Activated T-helper 1 cell treated with Interleukin-2 at 50 U/mL for 16 hours (primary cell): ENCODE results near the gene KCNJ2.

Experiments used
- DNase-seq: peaks from one replicate; pipeline ENCODE4 v3.0.0-alpha.2; 2020; ENCODE audit warnings: low read depth

Gene KCNJ2

DNA sequence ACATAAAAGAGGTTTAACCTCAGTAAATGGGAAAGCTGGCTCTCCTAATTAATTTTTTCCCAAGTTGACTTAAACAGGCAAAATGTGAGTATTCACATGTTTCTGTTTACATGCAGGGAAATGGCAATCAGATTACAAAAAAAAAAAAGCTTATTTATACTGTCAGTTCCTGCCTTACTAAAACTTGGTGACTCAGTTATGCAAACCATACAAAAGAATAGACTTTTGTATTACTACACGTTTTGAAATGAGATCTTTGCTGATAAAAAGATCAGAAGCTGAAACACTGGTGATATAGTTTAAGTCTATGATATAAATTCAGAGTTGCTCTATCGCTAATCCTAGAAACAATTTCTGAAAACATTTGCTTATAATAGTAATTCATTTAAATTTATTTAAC lies 9.4 kb upstream of the KCNJ2 start:
- DNase-seq = no peak

DNA sequence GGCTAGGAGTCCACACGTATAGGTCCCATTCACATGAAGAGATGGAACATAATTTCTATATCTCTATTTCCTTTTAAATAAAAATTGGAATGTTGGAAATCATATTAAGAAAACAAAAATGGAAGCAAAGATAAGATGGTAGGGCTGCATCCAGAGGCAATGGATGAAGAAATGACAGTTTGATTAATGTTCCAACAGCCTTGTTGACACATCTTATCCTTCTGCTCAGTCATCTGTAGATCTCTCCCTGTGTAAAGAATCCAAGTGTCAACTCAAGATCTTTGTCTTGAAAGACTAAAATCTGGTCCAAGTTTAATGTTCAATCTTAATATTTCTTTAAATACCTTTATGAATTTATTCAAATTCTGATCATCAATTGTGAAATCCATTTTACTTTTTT lies 7.8 kb upstream of the KCNJ2 start:
- DNase-seq = no peak

DNA sequence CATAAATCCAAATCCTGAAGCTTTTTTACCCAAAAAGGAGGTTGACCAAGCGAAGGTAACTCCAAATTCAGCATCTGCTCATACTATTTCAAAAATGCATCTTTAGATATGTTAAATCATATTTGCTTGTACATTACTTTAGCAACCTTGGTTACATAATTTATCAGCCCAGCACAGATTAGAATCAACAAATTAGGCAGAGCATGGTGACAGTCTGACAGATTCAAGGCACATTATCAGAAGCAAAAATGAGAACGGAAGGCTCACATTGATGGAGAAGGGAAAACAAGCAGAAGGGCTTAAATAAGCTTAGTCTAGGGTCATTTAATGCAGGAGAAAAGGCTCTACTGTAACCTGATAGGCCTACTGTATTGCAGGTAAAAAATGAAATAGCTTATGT lies 3.9 kb upstream of the KCNJ2 start:
- no peak for DNase-seq

DNA sequence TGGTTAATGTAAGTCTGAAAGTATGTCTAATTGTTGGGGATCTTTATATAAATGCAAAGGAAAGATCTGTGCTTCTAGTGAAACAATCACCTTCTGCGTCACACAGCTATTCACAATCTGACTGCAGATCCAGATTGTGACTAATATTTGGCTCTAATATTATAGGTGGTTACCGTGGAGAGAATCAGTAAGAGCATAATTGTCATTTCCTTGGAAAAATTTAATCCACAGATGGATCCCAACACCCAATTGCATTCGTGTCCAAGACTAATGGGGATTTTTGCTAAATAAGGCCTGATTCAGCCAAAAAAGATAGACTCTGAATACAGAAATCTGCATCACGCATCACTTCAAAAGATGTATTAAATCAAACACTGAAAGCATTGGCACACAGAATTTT lies 2.7 kb upstream of the KCNJ2 start:
- no peak for DNase-seq

DNA sequence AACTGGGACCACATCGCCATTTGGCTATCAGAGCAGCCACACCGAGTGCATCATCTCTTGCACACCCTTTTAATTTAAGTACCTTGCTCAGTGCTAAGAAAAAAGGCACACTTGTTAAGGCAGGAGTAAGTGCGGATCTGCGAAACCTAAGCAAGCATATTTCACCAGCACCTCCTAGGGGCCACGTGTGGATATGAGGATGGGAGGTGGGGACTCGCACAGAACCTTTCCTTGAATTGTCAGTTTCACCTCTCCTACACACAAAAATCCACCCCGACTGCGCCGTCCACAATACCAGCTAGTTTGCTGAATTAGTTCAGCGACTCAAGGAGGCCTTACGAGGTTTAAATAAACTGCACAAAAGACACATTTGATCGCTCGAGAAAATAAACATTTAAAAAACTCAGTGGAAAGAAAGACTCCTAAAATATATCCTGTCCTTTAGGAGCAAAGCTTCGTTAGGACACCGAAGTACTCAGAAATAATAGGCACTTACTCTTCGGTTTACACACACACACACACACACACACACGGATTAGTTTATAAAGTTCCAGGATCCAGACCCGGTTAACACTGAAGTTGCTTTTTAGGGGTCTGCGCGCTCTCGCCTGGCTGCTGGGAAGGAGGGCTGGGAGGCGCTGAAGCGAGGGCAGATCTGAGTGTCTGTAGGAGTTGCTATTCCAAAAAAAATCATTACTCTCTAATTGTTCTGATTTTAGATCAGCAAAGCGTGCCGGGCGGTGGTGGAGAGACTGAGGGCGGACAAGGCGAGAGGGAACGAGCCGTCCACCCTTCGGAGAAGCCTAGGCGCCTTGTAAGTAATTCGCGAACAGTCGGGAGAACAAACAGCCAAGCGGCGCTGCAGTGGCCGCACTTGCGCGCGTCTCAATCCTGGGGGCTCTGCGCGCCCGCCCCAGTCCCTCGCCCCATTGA lies 1.0 kb upstream of the KCNJ2 start:
- DNase-seq = no peak

DNA sequence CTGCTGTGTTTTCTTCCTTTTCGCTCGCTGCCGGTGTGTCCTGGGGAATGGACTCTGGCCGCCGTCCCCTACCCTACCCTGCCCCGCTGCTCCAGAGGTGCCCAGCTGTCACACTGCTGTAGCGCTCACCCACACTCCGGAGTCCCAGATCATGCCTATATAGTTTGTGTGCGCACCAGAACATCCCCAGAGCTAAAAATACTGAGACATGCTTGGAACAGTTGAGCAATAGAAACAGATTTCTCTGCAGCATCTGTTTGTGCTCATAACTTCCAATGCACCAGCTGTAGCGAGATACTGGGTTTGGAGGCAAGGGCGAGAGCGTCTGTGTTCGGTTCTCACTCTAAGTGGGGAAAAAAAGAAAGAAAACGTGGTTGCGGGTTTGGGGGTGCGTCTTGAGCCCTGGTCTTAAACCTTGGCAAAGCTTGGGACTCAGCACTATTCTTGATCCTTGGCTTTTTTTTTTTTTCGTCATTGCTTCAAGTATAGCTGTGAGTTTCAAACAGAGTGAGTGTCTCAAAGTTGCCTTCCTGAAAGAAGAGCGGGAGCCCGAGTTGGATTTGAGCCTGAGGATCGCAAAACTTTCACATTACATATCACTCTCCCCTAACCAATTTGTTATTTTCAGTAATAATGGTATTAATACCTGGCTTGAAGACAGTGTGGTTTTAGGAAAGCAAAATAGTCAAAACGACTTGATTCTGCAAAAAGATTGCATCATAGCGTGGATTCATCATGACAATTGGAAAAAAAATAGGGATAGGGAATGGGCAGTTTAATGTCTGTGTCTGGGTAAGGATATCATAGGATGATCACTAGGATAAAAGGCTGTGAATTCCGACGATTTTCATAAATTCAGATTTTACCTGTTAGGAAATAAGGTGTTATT lies 621 bp downstream of the KCNJ2 start:
- DNase-seq = no peak

DNA sequence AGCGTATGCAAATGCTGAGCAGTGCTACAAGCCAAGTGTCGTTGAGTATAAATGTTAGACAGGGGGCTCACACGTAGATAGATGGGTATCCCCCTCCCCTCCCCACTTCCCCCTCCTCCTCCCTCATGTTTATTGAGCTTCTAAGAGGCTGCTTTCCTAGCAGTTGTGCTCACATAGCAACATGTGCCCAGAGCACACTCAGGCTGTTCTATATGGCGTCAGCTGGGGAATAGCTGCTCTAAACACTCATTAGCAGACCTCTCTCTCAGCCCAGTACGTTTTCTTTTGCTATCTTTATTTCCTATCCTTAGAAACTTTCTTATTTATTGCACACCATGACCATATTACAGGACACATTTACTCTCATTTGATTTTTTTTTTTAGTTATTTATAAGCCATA lies 1.8 kb downstream of the KCNJ2 start:
- DNase-seq = no peak

DNA sequence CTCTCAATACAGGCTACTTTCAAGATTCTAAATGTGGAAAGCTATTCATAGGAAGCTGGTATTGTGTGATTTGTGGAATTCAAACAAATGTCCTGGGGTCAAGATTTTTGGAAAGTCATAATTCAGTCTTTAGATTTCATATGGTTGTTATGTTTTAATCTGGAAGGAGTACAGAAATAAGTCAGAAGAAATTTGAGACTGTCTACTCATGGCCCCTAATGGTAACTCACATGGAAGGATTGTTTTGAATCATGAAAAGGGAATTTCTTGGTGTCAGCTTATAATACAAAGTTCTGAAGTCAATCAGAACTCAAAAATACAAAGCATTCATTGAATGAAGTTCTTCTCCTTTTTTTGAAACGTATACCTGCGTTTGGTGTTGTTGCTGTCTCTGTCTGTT lies 3.1 kb downstream of the KCNJ2 start:
- DNase-seq = no peak

DNA sequence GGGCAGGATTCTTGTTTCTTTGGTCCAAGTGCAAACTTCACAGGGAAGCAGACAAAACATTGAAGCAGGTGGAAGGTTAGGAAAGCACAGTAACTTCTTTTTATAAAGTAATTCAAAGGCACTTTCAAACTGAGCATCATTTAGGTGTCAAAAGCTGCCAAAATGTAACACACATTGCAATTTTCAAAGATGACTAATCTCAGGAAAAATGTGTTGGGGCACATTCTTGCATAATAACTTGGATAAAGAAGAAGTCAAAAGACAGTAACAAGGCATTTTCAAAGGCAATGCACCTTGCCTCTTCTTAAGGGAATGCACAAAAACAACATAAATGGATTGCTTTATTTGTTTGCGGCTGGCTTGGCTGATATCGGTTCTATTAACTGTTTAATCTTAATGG lies 3.6 kb downstream of the KCNJ2 start:
- no peak for DNase-seq

DNA sequence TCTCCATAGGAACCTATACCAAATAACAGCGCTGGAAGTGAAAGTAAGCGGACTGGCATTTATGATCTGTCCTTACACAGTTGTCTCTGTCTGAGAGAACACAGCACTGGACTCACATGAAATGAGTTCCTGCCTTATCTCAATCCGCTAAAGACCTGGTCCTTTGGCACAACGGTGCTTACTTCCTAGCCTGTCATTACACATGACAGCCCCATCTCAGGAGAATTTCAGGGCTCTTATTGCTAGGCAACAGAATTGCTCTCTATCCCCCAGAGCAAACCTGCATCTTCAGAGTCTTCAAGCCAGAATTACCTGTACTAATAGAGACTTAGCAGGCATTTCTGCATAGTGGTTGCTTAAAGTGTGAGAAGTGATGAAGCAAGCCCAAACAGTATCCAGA lies 4.3 kb downstream of the KCNJ2 start:
- DNase-seq = no peak

DNA sequence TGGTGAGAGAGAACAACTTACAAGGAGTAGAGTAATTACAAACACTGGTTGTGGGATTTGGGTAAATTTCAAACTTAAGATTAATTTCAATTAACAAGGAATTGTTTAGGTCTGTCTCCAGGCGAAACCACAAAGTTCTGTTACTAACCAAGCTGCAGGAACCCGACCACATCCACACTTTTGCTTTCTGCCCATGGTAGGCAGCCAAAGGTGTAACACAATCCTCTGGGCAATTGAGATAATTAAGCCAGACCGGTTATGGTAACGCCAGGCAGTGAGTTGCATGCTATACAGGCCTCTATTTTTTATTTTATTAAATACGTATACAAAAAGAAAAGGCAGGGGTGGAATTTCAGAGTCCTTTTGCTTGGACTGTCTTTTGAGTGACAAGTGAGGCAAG lies 12.0 kb downstream of the KCNJ2 start:
- DNase-seq = no peak

DNA sequence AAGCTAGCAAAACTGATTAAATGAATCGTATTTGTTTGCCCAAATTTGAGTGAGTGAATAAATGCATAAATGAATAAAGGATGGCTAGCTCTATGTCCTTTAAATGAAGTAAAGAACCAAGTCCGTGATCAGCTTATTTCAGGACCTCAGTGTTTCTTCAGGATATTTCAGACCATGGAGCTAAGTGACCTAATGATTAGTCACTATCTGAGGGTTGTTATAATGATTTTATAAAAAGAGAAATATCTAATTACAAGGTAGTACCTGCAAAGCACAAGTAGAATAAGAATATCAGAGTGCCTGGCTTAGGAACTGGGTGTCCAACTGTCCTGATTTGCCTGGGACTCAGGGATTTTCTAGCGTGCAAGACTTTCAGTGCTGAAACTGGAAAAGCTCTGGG lies 12.5 kb downstream of the KCNJ2 start:
- no peak for DNase-seq

DNA sequence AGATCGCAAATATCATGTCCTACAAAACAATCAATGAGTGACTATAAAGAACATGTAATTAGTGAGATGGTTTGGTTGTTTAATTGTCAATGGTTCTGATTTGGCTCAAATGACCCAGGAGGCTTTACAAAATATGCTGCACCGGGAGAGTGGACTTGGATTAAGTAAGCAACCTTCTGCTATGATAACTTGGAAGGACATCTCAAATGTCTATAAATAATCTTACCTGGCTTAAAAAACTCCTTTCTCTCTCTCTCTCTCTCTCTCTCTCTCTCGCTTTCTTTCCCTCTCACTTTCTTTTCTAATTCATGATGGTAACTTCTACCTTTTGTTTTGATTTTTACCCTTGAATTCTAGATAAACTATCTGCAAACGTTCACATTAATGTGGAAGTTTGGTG lies 14.2 kb downstream of the KCNJ2 start:
- DNase-seq = no peak

DNA sequence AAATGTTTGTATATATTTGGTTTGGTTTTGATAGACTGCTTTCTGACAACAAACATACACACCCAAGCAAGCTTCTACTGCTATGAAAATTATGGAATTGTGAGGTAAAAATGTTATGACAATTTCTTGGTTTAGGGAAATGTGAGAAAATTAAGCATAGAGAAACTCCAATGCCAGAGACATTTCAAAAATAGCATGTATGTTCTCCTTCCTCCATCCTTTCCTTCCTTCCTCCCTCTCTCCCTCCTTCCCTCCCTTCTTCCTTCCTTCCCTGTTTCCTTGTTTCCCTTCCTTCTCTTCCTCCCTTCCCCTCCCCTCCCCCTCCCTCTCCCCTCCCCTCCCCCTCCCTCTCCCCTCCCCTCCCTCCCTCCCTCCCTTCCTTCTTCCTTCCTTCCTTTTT lies 14.9 kb downstream of the KCNJ2 start:
- DNase-seq = no peak

DNA sequence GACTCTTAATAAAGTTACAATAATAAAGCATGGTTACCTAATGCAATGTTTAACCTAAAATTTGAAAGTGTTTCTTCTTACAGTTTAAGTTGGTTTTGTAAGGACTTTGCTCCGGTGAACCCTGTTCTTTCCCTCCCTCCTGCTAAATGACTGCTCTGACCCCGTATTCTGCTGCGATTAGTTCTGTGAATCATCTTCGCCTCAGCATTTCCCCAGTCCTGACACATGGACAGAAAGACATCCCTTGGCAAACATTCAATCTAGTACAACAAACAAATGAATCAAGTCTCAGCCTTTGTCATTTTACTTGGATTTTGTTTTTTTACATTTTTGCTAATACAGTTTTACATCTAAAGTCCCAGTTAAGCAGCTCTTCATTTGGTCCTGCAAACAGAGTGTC lies 15.4 kb downstream of the KCNJ2 start:
- DNase-seq = no peak

DNA sequence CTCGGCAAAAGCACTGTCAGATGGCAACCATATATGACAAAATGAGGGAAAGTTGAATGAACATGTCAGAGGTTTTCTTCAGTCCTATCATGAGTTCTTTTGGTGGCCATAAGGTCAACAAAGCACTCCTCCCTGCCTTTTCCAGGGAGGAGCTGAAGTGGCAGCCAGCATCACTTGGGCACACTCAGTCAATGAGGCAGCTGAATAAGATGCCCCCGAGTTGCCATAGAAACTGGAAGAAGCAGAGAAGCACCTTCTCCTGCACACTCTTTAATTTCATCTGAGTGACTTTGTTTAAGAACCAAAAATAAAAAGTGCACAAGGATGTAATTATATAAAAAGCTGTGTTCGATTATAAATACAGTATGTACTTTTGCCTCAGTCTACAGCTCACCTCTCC lies 16.0 kb downstream of the KCNJ2 start:
- DNase-seq = no peak

DNA sequence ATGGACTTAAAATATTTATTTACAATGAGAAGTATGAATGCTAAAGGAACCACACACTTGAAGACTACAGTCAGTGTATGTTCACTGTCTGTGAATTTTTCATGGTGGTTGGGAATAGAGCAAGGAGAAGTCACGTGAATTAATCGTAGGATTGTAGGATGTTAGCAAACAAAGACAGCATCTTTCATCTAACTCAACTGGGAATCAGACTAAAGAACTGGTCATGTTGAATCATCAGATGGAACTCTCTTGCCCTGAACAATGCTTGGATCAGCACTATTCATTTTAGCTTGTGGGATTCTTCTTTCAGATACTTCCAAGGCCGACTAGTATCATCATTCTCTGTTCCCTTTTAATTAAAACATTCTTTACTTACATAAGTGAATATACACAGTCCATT lies 18.1 kb downstream of the KCNJ2 start:
- DNase-seq = no peak

DNA sequence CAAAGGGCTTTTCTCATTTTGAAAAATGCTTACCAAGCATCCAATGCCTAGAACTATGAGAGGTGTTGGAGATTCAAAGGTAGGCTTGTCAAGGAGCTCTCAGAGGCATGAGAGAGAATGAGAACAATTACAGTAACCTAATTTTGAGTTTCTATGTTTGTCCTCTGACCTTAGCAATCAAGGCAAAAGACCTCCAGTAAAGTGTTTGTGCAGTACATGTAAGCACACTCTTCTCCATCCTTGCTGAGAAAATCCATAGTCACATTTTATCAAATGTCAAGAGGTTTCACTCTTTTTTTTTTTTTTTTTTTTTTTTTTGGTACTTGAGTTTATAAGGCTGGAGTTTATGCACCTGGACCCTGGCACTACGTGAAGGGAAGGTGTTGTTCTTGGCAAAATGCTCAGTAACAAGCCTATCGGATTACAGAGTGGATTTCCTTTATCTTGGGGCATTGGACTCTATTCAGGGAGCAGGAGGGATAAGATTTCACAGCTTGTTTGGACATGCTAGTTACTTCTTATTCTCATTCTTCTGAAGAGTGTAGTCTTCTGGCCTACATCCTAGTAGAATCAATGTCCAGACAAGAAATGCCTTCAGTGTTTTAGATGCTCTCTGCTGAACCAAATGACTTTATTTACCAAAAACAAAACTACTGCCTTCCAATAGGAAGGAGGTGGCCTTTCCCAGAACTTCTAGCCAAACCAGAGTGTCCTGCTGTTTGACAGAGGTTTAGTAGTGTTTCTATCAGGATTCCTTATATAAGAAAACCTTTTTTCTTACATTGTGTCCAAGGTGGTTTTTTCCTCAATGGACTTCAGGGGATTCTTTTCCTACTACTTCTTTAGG lies 21.9 kb downstream of the KCNJ2 start:
- no peak for DNase-seq

DNA sequence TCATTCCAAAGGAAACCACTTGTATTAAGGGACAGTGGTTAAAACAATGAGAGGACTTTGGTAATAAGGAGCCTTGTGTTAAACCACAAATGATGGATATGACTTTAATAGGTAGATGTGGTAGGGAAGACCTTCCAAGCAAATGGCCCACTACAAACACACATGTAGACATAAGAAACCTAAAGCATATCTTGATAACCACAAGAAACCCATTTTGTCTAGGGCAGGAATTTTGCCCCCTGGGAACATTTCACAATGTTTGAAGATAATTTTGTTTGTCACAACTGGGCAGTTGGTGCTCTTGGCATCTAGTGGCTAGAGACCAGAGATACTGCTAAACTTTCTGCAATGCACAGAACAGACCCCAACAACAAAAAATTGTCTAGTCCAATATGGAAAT lies 25.8 kb downstream of the KCNJ2 start:
- DNase-seq = no peak

DNA sequence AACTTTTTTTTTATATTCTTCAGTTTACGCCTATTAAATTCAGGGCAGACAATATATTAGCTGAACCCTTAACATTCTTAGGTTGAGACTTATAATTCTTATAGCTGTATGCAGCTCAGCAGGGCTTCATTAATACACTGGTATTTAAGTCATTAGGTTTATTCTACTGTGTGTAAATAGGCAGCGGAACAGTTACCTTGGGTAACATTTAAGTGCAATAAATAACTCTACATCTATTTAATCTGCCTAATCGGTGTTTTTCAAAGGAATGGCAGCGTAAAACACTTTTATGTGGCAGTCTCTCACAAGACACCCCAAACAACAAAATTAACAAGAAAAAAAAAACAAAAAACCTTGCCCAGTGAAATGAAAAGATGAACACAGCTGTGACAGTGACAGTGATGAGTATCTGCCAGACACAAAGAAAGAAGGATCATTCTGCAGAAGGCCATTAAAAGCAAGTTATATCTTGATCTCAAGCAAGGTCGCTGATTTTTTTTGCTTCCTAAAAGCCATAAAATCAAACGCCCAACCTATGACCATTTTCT lies 32.6 kb downstream of the KCNJ2 start:
- no peak for DNase-seq

DNA sequence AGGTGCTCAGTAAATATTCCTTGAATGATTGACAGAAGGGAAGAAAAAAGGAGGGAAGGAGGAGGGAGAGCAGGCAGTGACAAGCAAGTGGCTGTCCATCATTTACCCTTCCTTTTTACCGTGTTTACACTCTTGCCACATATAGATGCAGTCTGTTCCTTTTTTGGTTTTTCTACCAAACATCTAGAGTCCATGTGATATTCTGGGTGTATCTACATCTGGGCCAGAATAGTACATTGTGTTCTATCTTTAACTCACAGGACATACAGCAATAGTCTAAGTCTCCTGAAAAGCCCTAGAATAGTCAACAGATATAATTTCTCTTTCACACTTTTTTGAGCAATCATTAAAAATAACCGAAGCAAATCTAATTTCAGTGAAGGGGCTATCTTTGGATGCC lies 33.5 kb downstream of the KCNJ2 start:
- no peak for DNase-seq

DNA sequence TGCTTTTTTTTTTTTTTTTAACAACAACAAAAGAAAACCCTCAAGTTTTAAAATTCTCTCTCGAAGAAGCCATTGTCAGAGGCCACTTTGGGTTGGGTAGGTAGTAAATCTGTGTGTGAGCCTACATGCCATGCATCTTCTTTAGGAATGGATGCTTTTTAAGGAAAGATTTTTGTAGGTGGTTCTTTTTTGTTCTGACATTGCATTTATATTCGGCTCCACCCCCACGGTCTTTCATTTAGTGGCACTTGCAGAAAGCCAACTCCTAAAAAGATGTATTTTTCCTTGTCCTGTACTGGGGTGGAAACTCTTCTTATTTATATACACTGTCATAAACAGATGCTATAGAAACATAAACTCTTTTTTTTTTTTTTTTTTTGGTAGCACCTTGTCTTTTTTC lies 35.1 kb downstream of the KCNJ2 start:
- no peak for DNase-seq
